H54 (cell line): Measurements from ENCODE around the gene ARID3A.
A peak's percentile ranks its signal among the peaks of the same experiment; 100 is the strongest.

Experiments
- DNase-seq: peaks from one replicate; pipeline ENCODE4 v3.0.0; 2011; ENCODE audit warnings: low spot score, mixed read lengths; ENCODE audit not compliant: insufficient read length
- FAIRE-seq: peaks from 3 replicates; lab custom pipeline; 2011; peaks lifted over from hg19 to GRCh38; lab: Jason Lieb, UNC
- POLR2A ChIP-seq: IDR thresholded peaks from 2 replicates; pipeline ENCODE4 v1.6.1; 2011; ENCODE audit warnings: low read depth, mild to moderate bottlenecking, low read length

ARID3A gene

GRCh38 chr19:999379-999719 is 73.5 kb downstream of the ARID3A start:
- no peak for TF ChIP-seq POLR2A
- FAIRE-seq (no peak), DNase-seq (no peak)

- no peak for TF ChIP-seq POLR2A
- peak; percentile 58 for DNase-seq
- FAIRE-seq: no peak
Observed at GRCh38 chr19:1000095-1000494, 74.3 kb downstream of the ARID3A start, which contains the start of gene GRIN3B. TSS of gene GRIN3B (plus strand) at chr19:1000419. CDS start at chr19:1000438, 19 bp downstream.

GRCh38 chr19:1000591-1001537 is 75.0 kb downstream of the ARID3A start:
- FAIRE-seq (no peak), DNase-seq (no peak)
- no peak for TF ChIP-seq POLR2A

GRCh38 chr19:1001538-1002166 is 75.8 kb downstream of the ARID3A start:
- DNase-seq: peak; percentile 85
- TF ChIP-seq POLR2A: no peak
- no peak for FAIRE-seq

- DNase-seq: no peak
- TF ChIP-seq POLR2A: no peak
Observed at GRCh38 chr19:1002600-1002999, 76.8 kb downstream of the ARID3A start.

GRCh38 chr19:1003283-1003682 is 77.4 kb downstream of the ARID3A start:
- no peak for TF ChIP-seq POLR2A
- no peak for FAIRE-seq
- no peak for DNase-seq

More at GRCh38 chr19:1002600-1002999, 76.8 kb downstream of the ARID3A start:
- FAIRE-seq: no peak

- DNase-seq (no peak), FAIRE-seq (no peak)
- no peak for TF ChIP-seq POLR2A
Observed at GRCh38 chr19:1004204-1004802, 78.5 kb downstream of the ARID3A start.

- FAIRE-seq (no peak), DNase-seq (no peak)
- TF ChIP-seq POLR2A: no peak
Observed at GRCh38 chr19:1004803-1005664, 79.2 kb downstream of the ARID3A start.

GRCh38 chr19:1006711-1007398 is 81.0 kb downstream of the ARID3A start:
- TF ChIP-seq POLR2A: no peak
- DNase-seq: no peak
- FAIRE-seq: no peak

- TF ChIP-seq POLR2A: no peak
- FAIRE-seq: no peak
- DNase-seq: no peak
Observed at GRCh38 chr19:1007399-1008251, 81.8 kb downstream of the ARID3A start.

- DNase-seq (no peak), FAIRE-seq (no peak)
- no peak for TF ChIP-seq POLR2A
Observed at GRCh38 chr19:1008268-1009040, 82.6 kb downstream of the ARID3A start.
